K562 (cell line): ENCODE results near the gene PACC1. TPM values are rescaled to one million over a fixed set of nuclear protein-coding genes. Genes with fewer than 3 reads are reported as not detected.

Experiments
- ATAC-seq: fragments of 200-7000 bp; cut with Tn5 transposase; 3 replicates; pipeline ENCODE4 v1.9.1; 2020; ENCODE audit warnings: moderate library complexity
- BruUV-seq: library from RNA; stranded (reverse); fragments of 400-500 nt; replicated peaks from 2 replicates; lab custom pipeline; 2021; lab: Mats Ljungman, UMichigan
- CTCF ChIA-PET: fragments of 300-600 bp; formaldehyde crosslinking; extraction: SDS; loops from one replicate; lab custom pipeline; 2021; ENCODE audit warnings: low intra/inter-chr PET ratio; lab: Yijun Ruan, JAX
- POLR2A ChIA-PET: fragments of 300-600, 350-650 bp; sonication (Branson Sonifier 250); formaldehyde crosslinking; extraction: SDS; loops from one replicate; lab custom pipeline; 2021; ENCODE audit warnings: antibody characterized with exemption, inconsistent platforms; lab: Yijun Ruan, JAX
- DNase-seq, 4 experiments: peaks; one replicate each; pipeline versions ENCODE4 v3.0.0 to v3.0.0-alpha.2; 2011 to 2018; ENCODE audit warnings: low spot score in 3 of 4, mixed read lengths in 3 of 4; ENCODE audit errors: extremely low read depth in 1 of 4
- FAIRE-seq: peaks from 2 replicates; lab custom pipeline; 2011; peaks lifted over from hg19 to GRCh38; lab: Jason Lieb, UNC
- H2AFZ ChIP-seq: 2 replicates; pipeline ENCODE4 v1.6.0; 2011; ENCODE audit warnings: low read depth, low read length, control low read depth, inconsistent platforms
- H3K27ac ChIP-seq: fragments of 200-600 bp; 3 replicates; pipeline ENCODE4 v1.8.0; 2011; ENCODE audit warnings: low read depth, mild to moderate bottlenecking, control low read depth, inconsistent platforms, low read length, moderate library complexity, mixed read lengths; ENCODE audit errors: extremely low read depth
- H3K27me3 ChIP-seq, 2 experiments: fragments of 300-600 bp in 1 of 2; 2 replicates in 1 of 2; 3 replicates in 1 of 2; pipeline versions ENCODE4 v1.6.0 to v1.8.0; 2011; ENCODE audit warnings: inconsistent platforms in 2 of 2, low read length in 2 of 2, mild to moderate bottlenecking in 1 of 2, mixed read lengths in 1 of 2, moderate library complexity in 1 of 2; ENCODE audit not compliant: control insufficient read depth in 2 of 2, insufficient read depth in 2 of 2
- H3K36me3 ChIP-seq: fragments of 300-600 bp; 3 replicates; pipeline ENCODE4 v1.8.0; 2011; ENCODE audit warnings: mild to moderate bottlenecking, low read length, inconsistent platforms; ENCODE audit not compliant: control insufficient read depth, insufficient read depth
- H3K4me1 ChIP-seq, 2 experiments: fragments of 200-600 bp in 1 of 2; replicated peaks in 1 of 2; 2 replicates in 1 of 2; 3 replicates in 1 of 2; pipeline versions ENCODE4 v1.5.1 to v1.8.0; 2011; ENCODE audit warnings: inconsistent platforms in 2 of 2, low read length in 2 of 2, mild to moderate bottlenecking in 1 of 2, mixed read lengths in 1 of 2, moderate library complexity in 1 of 2; ENCODE audit not compliant: control insufficient read depth in 2 of 2, insufficient read depth in 2 of 2
- H3K4me2 ChIP-seq: 2 replicates; pipeline ENCODE4 v1.6.1; 2011; ENCODE audit warnings: low read length, control low read depth, inconsistent platforms, mixed read lengths; ENCODE audit not compliant: insufficient read depth
- H3K4me3 ChIP-seq: fragments of 200-600 bp; sonication (generic), shearing (Covaris generic); 2 replicates; pipeline ENCODE4 v1.5.1; 2016; ENCODE audit warnings: control low read depth, inconsistent platforms
- H3K79me2 ChIP-seq: fragments of 200-600 bp; 3 replicates; pipeline ENCODE4 v1.8.0; 2011; ENCODE audit warnings: low read length, inconsistent platforms; ENCODE audit not compliant: control insufficient read depth, insufficient read depth
- H3K9ac ChIP-seq, 2 experiments: 2 replicates each; pipeline versions ENCODE4 v1.6.0 to v1.6.1; 2011; ENCODE audit warnings: low read depth in 2 of 2, low read length in 2 of 2, control low read depth in 1 of 2, inconsistent platforms in 1 of 2, mild to moderate bottlenecking in 1 of 2, mixed read lengths in 1 of 2; ENCODE audit not compliant: insufficient read depth in 1 of 2
- H3K9me1 ChIP-seq: one replicate; pipeline ENCODE4 v1.6.0; 2011; ENCODE audit warnings: inconsistent platforms, mild to moderate bottlenecking, low read length, moderate library complexity; ENCODE audit not compliant: control insufficient read depth, insufficient read depth
- H3K9me3 ChIP-seq: replicated peaks from 2 replicates; pipeline ENCODE4 v1.5.1; 2011; ENCODE audit warnings: low read depth, low read length, inconsistent platforms; ENCODE audit not compliant: control insufficient read depth, insufficient read depth
- H4K20me1 ChIP-seq: replicated peaks from 2 replicates; pipeline ENCODE4 v1.6.1; 2011; ENCODE audit warnings: low read length, inconsistent platforms, mixed read lengths; ENCODE audit not compliant: control insufficient read depth, insufficient read depth
- CTBP1 ChIP-seq: fragments of 450-650 bp; IDR thresholded peaks from 2 replicates; pipeline ENCODE4 v1.6.1; 2016; ENCODE audit warnings: borderline replicate concordance
- HCFC1 ChIP-seq: IDR thresholded peaks from 2 replicates; pipeline ENCODE4 v1.6.1; 2012; ENCODE audit warnings: low read depth, low read length, improper control_type of control experiment
- HNRNPUL1 ChIP-seq: fragments of 200-400 bp; formaldehyde crosslinking; IDR thresholded peaks from 2 replicates; pipeline ENCODE4 v1.6.1; 2017; ENCODE audit warnings: low read length
- NCOA6 ChIP-seq: fragments of 450-650 bp; IDR thresholded peaks from 2 replicates; pipeline ENCODE4 v1.6.1; 2017; ENCODE audit warnings: mild to moderate bottlenecking
- POLR2B ChIP-seq: fragments of 450-650 bp; IDR thresholded peaks from 2 replicates; pipeline ENCODE4 v1.6.1; 2018; ENCODE audit warnings: low read depth; ENCODE audit not compliant: partially characterized antibody
- ZNF143 ChIP-seq: sonication (generic); formaldehyde crosslinking; IDR thresholded peaks from 2 replicates; pipeline ENCODE4 v1.9.0; 2022; ENCODE audit warnings: mild to moderate bottlenecking, missing genetic modification reagents
- ZNF398 ChIP-seq: fragments of 250-450 bp; sonication (Bioruptor Pico); IDR thresholded peaks from 2 replicates; pipeline ENCODE4 v1.8.0; 2021; ENCODE audit warnings: moderate library complexity, mild to moderate bottlenecking, inconsistent platforms
- ZNF41 ChIP-seq: fragments of 250-450 bp; sonication (Bioruptor Pico); conservative IDR thresholded peaks from 2 replicates; pipeline ENCODE4 v1.4.0; 2020; ENCODE audit warnings: mild to moderate bottlenecking
- ZNF431 ChIP-seq: sonication (generic); formaldehyde crosslinking; IDR thresholded peaks from 2 replicates; pipeline ENCODE4 v1.8.0; 2022; ENCODE audit warnings: mild to moderate bottlenecking, missing genetic modification reagents
- ZNF76 ChIP-seq: fragments of 250-450 bp; sonication (Bioruptor Pico); IDR thresholded peaks from 2 replicates; pipeline ENCODE4 v1.4.0; 2020; ENCODE audit warnings: mild to moderate bottlenecking, moderate library complexity, borderline replicate concordance
- ZNF79 ChIP-seq: fragments of 250-450 bp; sonication (Bioruptor Pico); IDR thresholded peaks from 2 replicates; pipeline ENCODE4 v1.4.0; 2020; ENCODE audit warnings: low read depth, mild to moderate bottlenecking, moderate library complexity
- WGBS: fragments of 100-300 bp; shearing (Covaris generic); methylation state at CpG from one replicate; pipeline ENCODE4 v1.1.6; 2016; ENCODE audit warnings: low coverage, mixed read lengths; ENCODE audit not compliant: insufficient coverage; ENCODE audit errors: missing lambda C conversion rate; 5-methylcytosine and 5-hydroxymethylcytosine counted together
- in situ Hi-C: fragments of 300-500 bp; cut with MboI; formaldehyde crosslinking; loops from 4 replicates; pipeline ENCODE4 v1.15.0; 2018; ENCODE audit warnings: inconsistent platforms, mixed read lengths
- intact Hi-C: fragments of 100-400 bp; cut with micrococcal nuclease; formaldehyde crosslinking; loops from 2 replicates; pipeline ENCODE4 v1.14.2; 2022
- polyA plus RNA-seq, 8 experiments: library from polyadenylated mRNA; depleted of rRNA in 4 of 8; stranded (reverse) in 5 of 8; unstranded in 3 of 8; fragments of >200 nt; fragmentation: Nextera tagmentation in 2 of 8; fragmentation: Illumina TruSeq in 1 of 8; extraction: Ambion mirVana in 2 of 8; extraction: Trizol in 1 of 8; gene quantifications; 2 replicates each; pipeline versions ENCODE4 v1.2.1 to v1.2.3, GENCODE V29; 2011 to 2014; ENCODE audit warnings: inconsistent platforms in 1 of 8, missing spikeins in 1 of 8
- total RNA-seq, 7 experiments: library from RNA; depleted of rRNA in 6 of 7; stranded (reverse); fragments of >200 nt in 6 of 7; fragmentation: Illumina TruSeq in 2 of 7; extraction: Trizol in 2 of 7; gene quantifications; 2 replicates each; pipeline versions ENCODE4 v1.2.1 to v1.2.3, GENCODE V29; 2011 to 2021; ENCODE audit warnings: low replicate concordance in 1 of 7
- TF ChIP-seq, protein P1 (sequence below): fragments of 450-650 bp; IDR thresholded peaks from one replicate; pipeline ENCODE4 v1.6.1; 2018; ENCODE audit warnings: mild to moderate bottlenecking, moderate library complexity; ENCODE audit not compliant: partially characterized antibody
- TF ChIP-seq, protein P2 (sequence below): sonication (generic); formaldehyde crosslinking; IDR thresholded peaks from 2 replicates; pipeline ENCODE4 v1.8.1; 2023; ENCODE audit warnings: mild to moderate bottlenecking, missing genetic modification reagents

Gene PACC1
- total and polyA plus RNA-seq, 9 of the 15 experiments (the other 6 are each of a cell fraction or from before 2014, with no cell fraction given) = 7.1 to 19.3 (median 14.9) TPM

GRCh38 chr1:212450331-212450881 is 35.7 kb upstream of the PACC1 start:
- no peak overlapping the region for H3K4me2 ChIP-seq

More at GRCh38 chr1:212450331-212450881, 35.7 kb upstream of the PACC1 start:
- no peak for DNase-seq
- Histone ChIP-seq H3K79me2 (no peaks in the 10 kb centered on the region), H3K4me1 (no peaks in the 10 kb centered on the region), H3K27ac (no peak overlapping the region), H3K9me1 (no peaks in the 10 kb centered on the region), H3K9me3 (no peaks in the 10 kb centered on the region), H2AFZ (no peak overlapping the region), H3K9ac (no peak overlapping the region), H4K20me1 (no peaks in the 10 kb centered on the region), H3K4me3 (no peak overlapping the region), H3K36me3 (peaks cover 5% of the 10 kb centered on the region; the same call in 2 of the 3 replicates), H3K27me3 (no peaks in the 10 kb centered on the region)
- in situ Hi-C loops = loop anchor here (5.0 kb wide), 1 partner anchor 773 kb away; the partner anchor contains the start of gene NEK2
- no peak for FAIRE-seq
- POLR2A ChIA-PET = no interaction called here
- TF ChIP-seq, protein P1, sequence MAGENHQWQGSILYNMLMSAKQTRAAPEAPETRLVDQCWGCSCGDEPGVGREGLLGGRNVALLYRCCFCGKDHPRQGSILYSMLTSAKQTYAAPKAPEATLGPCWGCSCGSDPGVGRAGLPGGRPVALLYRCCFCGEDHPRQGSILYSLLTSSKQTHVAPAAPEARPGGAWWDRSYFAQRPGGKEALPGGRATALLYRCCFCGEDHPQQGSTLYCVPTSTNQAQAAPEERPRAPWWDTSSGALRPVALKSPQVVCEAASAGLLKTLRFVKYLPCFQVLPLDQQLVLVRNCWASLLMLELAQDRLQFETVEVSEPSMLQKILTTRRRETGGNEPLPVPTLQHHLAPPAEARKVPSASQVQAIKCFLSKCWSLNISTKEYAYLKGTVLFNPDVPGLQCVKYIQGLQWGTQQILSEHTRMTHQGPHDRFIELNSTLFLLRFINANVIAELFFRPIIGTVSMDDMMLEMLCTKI = no peak
- TF ChIP-seq POLR2B = no peak
- no peak for TF ChIP-seq ZNF76
- no peak for TF ChIP-seq HNRNPUL1
- TF ChIP-seq HCFC1 = no peak
- TF ChIP-seq NCOA6 = no peak
- no peak for TF ChIP-seq ZNF79 (CRISPR knock-in tag)
- no peak for TF ChIP-seq ZNF398
- TF ChIP-seq ZNF143 (CRISPR knock-in tag) = no peak
- no peak for TF ChIP-seq ZNF41 (CRISPR knock-in tag)
- no peak for TF ChIP-seq CTBP1
- no peak for TF ChIP-seq ZNF431 (CRISPR knock-in tag)
- TF ChIP-seq, protein P2, sequence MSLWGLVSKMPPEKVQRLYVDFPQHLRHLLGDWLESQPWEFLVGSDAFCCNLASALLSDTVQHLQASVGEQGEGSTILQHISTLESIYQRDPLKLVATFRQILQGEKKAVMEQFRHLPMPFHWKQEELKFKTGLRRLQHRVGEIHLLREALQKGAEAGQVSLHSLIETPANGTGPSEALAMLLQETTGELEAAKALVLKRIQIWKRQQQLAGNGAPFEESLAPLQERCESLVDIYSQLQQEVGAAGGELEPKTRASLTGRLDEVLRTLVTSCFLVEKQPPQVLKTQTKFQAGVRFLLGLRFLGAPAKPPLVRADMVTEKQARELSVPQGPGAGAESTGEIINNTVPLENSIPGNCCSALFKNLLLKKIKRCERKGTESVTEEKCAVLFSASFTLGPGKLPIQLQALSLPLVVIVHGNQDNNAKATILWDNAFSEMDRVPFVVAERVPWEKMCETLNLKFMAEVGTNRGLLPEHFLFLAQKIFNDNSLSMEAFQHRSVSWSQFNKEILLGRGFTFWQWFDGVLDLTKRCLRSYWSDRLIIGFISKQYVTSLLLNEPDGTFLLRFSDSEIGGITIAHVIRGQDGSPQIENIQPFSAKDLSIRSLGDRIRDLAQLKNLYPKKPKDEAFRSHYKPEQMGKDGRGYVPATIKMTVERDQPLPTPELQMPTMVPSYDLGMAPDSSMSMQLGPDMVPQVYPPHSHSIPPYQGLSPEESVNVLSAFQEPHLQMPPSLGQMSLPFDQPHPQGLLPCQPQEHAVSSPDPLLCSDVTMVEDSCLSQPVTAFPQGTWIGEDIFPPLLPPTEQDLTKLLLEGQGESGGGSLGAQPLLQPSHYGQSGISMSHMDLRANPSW (CRISPR knock-in tag) = no peak
- TF ChIP-seq, all 486 proteins: peak for 0
- peak; percentile 10; the same call in 2 of the 3 replicates for ATAC-seq
- CTCF ChIA-PET = no interaction called here
- WGBS = 37% methylated on average over 4 of the region's 4 CpGs
- BruUV-seq = no TSS peak
- intact Hi-C loops = no loop called here
